Neural progenitor cell (in vitro differentiated cells): ENCODE results near the gene WDR27.

ENCODE experiments used
- EZH2 ChIP-seq: fragments of 200-600 bp; sonication (generic); IDR thresholded peaks from 2 replicates; pipeline ENCODE4 v1.6.1; 2017; ENCODE audit warnings: antibody characterized with exemption, mild to moderate bottlenecking, moderate library complexity
- EZH2phosphoT487 ChIP-seq: fragments of 200-600 bp; sonication (generic); IDR thresholded peaks from 2 replicates; pipeline ENCODE4 v1.6.1; 2017; ENCODE audit warnings: antibody characterized with exemption
- TF ChIP-seq, protein P1 (sequence below): fragments of 200-600 bp; sonication (generic); IDR thresholded peaks from 2 replicates; pipeline ENCODE4 v1.5.1; 2017; ENCODE audit warnings: antibody characterized with exemption, mild to moderate bottlenecking

DNA sequence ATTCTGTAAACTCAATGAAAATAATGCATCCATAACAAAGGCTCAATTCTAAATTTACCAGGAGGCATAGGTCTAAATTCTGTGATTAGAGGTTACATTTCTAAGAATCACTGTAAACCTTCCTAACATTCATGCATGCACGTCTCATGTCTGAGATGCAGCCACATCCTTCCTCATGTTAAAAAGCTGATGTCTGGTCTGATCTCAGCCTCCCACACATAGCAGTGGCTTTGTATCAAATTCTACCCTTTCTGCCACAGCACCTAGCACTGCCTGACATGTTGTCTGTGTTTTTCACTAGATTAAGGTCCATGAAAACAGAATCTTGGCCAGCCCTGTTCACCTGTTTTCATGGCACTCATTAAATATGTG lies 171.1 kb downstream of the WDR27 start:
- TF ChIP-seq, protein P1, sequence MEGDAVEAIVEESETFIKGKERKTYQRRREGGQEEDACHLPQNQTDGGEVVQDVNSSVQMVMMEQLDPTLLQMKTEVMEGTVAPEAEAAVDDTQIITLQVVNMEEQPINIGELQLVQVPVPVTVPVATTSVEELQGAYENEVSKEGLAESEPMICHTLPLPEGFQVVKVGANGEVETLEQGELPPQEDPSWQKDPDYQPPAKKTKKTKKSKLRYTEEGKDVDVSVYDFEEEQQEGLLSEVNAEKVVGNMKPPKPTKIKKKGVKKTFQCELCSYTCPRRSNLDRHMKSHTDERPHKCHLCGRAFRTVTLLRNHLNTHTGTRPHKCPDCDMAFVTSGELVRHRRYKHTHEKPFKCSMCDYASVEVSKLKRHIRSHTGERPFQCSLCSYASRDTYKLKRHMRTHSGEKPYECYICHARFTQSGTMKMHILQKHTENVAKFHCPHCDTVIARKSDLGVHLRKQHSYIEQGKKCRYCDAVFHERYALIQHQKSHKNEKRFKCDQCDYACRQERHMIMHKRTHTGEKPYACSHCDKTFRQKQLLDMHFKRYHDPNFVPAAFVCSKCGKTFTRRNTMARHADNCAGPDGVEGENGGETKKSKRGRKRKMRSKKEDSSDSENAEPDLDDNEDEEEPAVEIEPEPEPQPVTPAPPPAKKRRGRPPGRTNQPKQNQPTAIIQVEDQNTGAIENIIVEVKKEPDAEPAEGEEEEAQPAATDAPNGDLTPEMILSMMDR, result no peak
- TF ChIP-seq EZH2 (no peak), EZH2phosphoT487 (no peak)
